ENCODE measurements around the gene CACTIN. TPM values are rescaled to one million over a fixed set of nuclear protein-coding genes. Genes with fewer than 3 reads are reported as not detected.

CACTIN gene
- polyA plus RNA-seq, 1 donor (not counting 4 experiments of a cell fraction or from before 2014, with no cell fraction given): 10.8 TPM

GRCh38 chr19:3636506-3636905 is 9.9 kb upstream of the CACTIN start:
- Histone ChIP-seq H2AFZ (ENCODE audit: control insufficient read depth, low read length) (no peak overlapping the region), H4K20me1 (ENCODE audit: control insufficient read depth, extremely low read depth, insufficient read depth, low read length) (no peaks in the 10 kb centered on the region), H3K79me2 (ENCODE audit: control insufficient read depth, insufficient read depth, low read length) (no peaks in the 10 kb centered on the region), H3K27ac (ENCODE audit: control insufficient read depth, insufficient read depth, low read length) (no peak overlapping the region), H3K4me2 (ENCODE audit: control insufficient read depth, extremely low read depth, insufficient read depth, low read depth, low read length) (no peak overlapping the region), H3K9ac (ENCODE audit: control insufficient read depth, extremely low read depth, insufficient read depth, low read length) (no peak overlapping the region), H3K4me1 (ENCODE audit: control insufficient read depth, extremely low read depth, insufficient read depth, low read length) (no peaks in the 10 kb centered on the region), H3K4me3 (ENCODE audit: control insufficient read depth in 2 of 3, extremely low read depth in 1 of 3, insufficient read depth in 2 of 3, low read depth in 1 of 3, low read length in 3 of 3) (no peak overlapping the region), H3K9me3 (ENCODE audit: control insufficient read depth, low read depth, low read length) (no peaks in the 10 kb centered on the region), H3K27me3 (ENCODE audit: control insufficient read depth, extremely low read depth, insufficient read depth, low read length) (no peaks in the 10 kb centered on the region), H3K9me1 (ENCODE audit: control insufficient read depth, extremely low read depth, insufficient read depth, low read length) (no peaks in the 10 kb centered on the region), H3K36me3 (ENCODE audit: control insufficient read depth in 2 of 2, extremely low read depth in 1 of 2, insufficient read depth in 2 of 2, low read length in 2 of 2) (peaks cover 0 to 9% of the 10 kb centered on the region in 2 experiments)
- FAIRE-seq (no peak), DNase-seq (ENCODE audit: low read depth, low spot score) (no peak)
- TF ChIP-seq EZH2 (IDR thresholded peaks at IDR 0.05; ENCODE audit: low read length) (no peak), CTCF (optimal IDR thresholded peaks at IDR 0.05 in 1 of 3, IDR thresholded peaks at IDR 0.05 in 1 of 3, conservative IDR thresholded peaks at IDR 0.05 in 1 of 3; ENCODE audit: extremely low read depth in 1 of 3, insufficient read depth in 2 of 3, low read length in 3 of 3) (no peak)
- dilution Hi-C loops (cut with MboI; ENCODE audit: extremely low pct_ligation_motif_present, low sequenced_read_pairs): no loop called here

GRCh38 chr19:3634496-3635045 is 8.0 kb upstream of the CACTIN start:
- Histone ChIP-seq H3K79me2 (ENCODE audit: control insufficient read depth, insufficient read depth, low read length) (no peaks in the 10 kb centered on the region), H3K4me2 (ENCODE audit: control insufficient read depth, extremely low read depth, insufficient read depth, low read depth, low read length) (no peak overlapping the region), H3K27ac (ENCODE audit: control insufficient read depth, insufficient read depth, low read length) (no peak overlapping the region), H4K20me1 (ENCODE audit: control insufficient read depth, extremely low read depth, insufficient read depth, low read length) (no peaks in the 10 kb centered on the region), H3K27me3 (ENCODE audit: control insufficient read depth, extremely low read depth, insufficient read depth, low read length) (no peaks in the 10 kb centered on the region), H3K9ac (ENCODE audit: control insufficient read depth, extremely low read depth, insufficient read depth, low read length) (no peak overlapping the region), H3K36me3 (ENCODE audit: control insufficient read depth in 2 of 2, extremely low read depth in 1 of 2, insufficient read depth in 2 of 2, low read length in 2 of 2) (peaks cover 0 to 9% of the 10 kb centered on the region in 2 experiments), H3K4me3 (ENCODE audit: control insufficient read depth in 2 of 3, extremely low read depth in 1 of 3, insufficient read depth in 2 of 3, low read depth in 1 of 3, low read length in 3 of 3) (no peak overlapping the region), H3K9me1 (ENCODE audit: control insufficient read depth, extremely low read depth, insufficient read depth, low read length) (no peaks in the 10 kb centered on the region), H2AFZ (ENCODE audit: control insufficient read depth, low read length) (no peak overlapping the region), H3K4me1 (ENCODE audit: control insufficient read depth, extremely low read depth, insufficient read depth, low read length) (no peaks in the 10 kb centered on the region), H3K9me3 (ENCODE audit: control insufficient read depth, low read depth, low read length) (no peaks in the 10 kb centered on the region)
- TF ChIP-seq CTCF (optimal IDR thresholded peaks at IDR 0.05 in 1 of 3, IDR thresholded peaks at IDR 0.05 in 1 of 3, conservative IDR thresholded peaks at IDR 0.05 in 1 of 3; ENCODE audit: extremely low read depth in 1 of 3, insufficient read depth in 2 of 3, low read length in 3 of 3) (no peak), EZH2 (IDR thresholded peaks at IDR 0.05; ENCODE audit: low read length) (no peak)
- DNase-seq (ENCODE audit: low read depth, low spot score): no peak
- dilution Hi-C loops (cut with MboI; ENCODE audit: extremely low pct_ligation_motif_present, low sequenced_read_pairs): no loop called here
- FAIRE-seq: no peak
